Left hindlimb (tissue), 1 donor: ENCODE measurements around the gene ARGLU1.

ENCODE experiments used
- DNase-seq: peaks from one replicate; pipeline ENCODE4 v3.0.0-alpha.2; 2018

The ARGLU1 gene

GRCh38 chr13:106522898-106523525 lies 44.9 kb downstream of the ARGLU1 start:
- DNase-seq, result no peak

GRCh38 chr13:106522112-106522705 lies 45.7 kb downstream of the ARGLU1 start:
- no peak for DNase-seq

GRCh38 chr13:106521095-106521799 lies 46.7 kb downstream of the ARGLU1 start:
- no peak for DNase-seq

- no peak for DNase-seq
Observed at GRCh38 chr13:106520251-106521054, 47.5 kb downstream of the ARGLU1 start.

- no peak for DNase-seq
Observed at GRCh38 chr13:106518512-106518911, 49.4 kb downstream of the ARGLU1 start.

- DNase-seq, result no peak
Observed at GRCh38 chr13:106517109-106517847, 50.7 kb downstream of the ARGLU1 start.

GRCh38 chr13:106515635-106516254 lies 52.2 kb downstream of the ARGLU1 start:
- DNase-seq, result no peak

- DNase-seq, result no peak
Observed at GRCh38 chr13:106514928-106515634, 52.9 kb downstream of the ARGLU1 start.

GRCh38 chr13:106513025-106513983 lies 54.6 kb downstream of the ARGLU1 start:
- DNase-seq, result no peak

GRCh38 chr13:106507560-106508274 lies 60.2 kb downstream of the ARGLU1 start:
- DNase-seq, result no peak

GRCh38 chr13:106506286-106506685 lies 61.7 kb downstream of the ARGLU1 start:
- DNase-seq, result no peak

GRCh38 chr13:106505732-106506131 lies 62.2 kb downstream of the ARGLU1 start:
- no peak for DNase-seq

GRCh38 chr13:106505295-106505694 lies 62.6 kb downstream of the ARGLU1 start:
- DNase-seq, result no peak

GRCh38 chr13:106503730-106504453 lies 64.0 kb downstream of the ARGLU1 start:
- no peak for DNase-seq

- DNase-seq, result no peak
Observed at GRCh38 chr13:106503272-106503671, 64.7 kb downstream of the ARGLU1 start.

- no peak for DNase-seq
Observed at GRCh38 chr13:106500445-106500844, 67.5 kb downstream of the ARGLU1 start.

- no peak for DNase-seq
Observed at GRCh38 chr13:106499896-106500295, 68.0 kb downstream of the ARGLU1 start.

- DNase-seq, result no peak
Observed at GRCh38 chr13:106499113-106499512, 68.8 kb downstream of the ARGLU1 start.

GRCh38 chr13:106498571-106498970 lies 69.4 kb downstream of the ARGLU1 start:
- no peak for DNase-seq
